Suprapubic skin (tissue), 4 donors: Measurements from ENCODE around the gene USP54.

Source experiments
- POLR2A ChIP-seq, 2 donors: fragments of 450-650 bp; IDR thresholded peaks; one replicate each; pipeline ENCODE4 v1.6.1; 2017; ENCODE audit warnings: antibody characterized with exemption in 2 of 2, mild to moderate bottlenecking in 2 of 2, moderate library complexity in 2 of 2
- POLR2AphosphoS5 ChIP-seq, 3 donors: sonication (generic); formaldehyde crosslinking; IDR thresholded peaks; one replicate each; pipeline ENCODE4 v1.6.1; 2017; ENCODE audit warnings: antibody characterized with exemption in 3 of 3

- TF ChIP-seq POLR2AphosphoS5 (IDR thresholded peaks at IDR 0.05) (no peak), POLR2A (IDR thresholded peaks at IDR 0.05) (no peak)
Observed at GRCh38 chr10:73485320-73485719, 105.8 kb downstream of the USP54 start.
